Parathyroid adenoma (tissue), 2 donors: Measurements from ENCODE around the gene NLE1.
"Not testable (repeated sequence)": the region's sequence is repeated elsewhere in the genome, so short reads cannot be mapped to it uniquely, and the experiment has no call there.

Source experiments
- H2AFZ ChIP-seq: fragments of 300-600 bp; sonication (generic); one replicate; pipeline ENCODE4 v1.7.0; 2017; ENCODE audit warnings: antibody characterized with exemption, mild to moderate bottlenecking
- H3K27ac ChIP-seq: fragments of 300-600 bp; sonication (generic); one replicate; pipeline ENCODE4 v1.7.0; 2017
- H3K27me3 ChIP-seq: fragments of 300-600 bp; sonication (generic); one replicate; pipeline ENCODE4 v1.7.0; 2017; ENCODE audit warnings: low read length; ENCODE audit not compliant: control insufficient read depth, insufficient read depth
- H3K36me3 ChIP-seq: fragments of 300-600 bp; sonication (generic); one replicate; pipeline ENCODE4 v1.7.0; 2017; ENCODE audit warnings: low read length; ENCODE audit not compliant: control insufficient read depth, insufficient read depth
- H3K4me1 ChIP-seq: fragments of 300-600 bp; sonication (generic); one replicate; pipeline ENCODE4 v1.7.0; 2017; ENCODE audit warnings: control low read depth
- H3K4me2 ChIP-seq: fragments of 300-600 bp; sonication (generic); one replicate; pipeline ENCODE4 v1.7.0; 2017; ENCODE audit warnings: low read length
- H3K4me3 ChIP-seq: fragments of 300-600 bp; sonication (generic); one replicate; pipeline ENCODE4 v1.7.0; 2017; ENCODE audit warnings: low read depth, low read length
- H3K79me2 ChIP-seq: fragments of 300-600 bp; sonication (generic); one replicate; pipeline ENCODE4 v1.7.0; 2017; ENCODE audit warnings: control low read depth
- H3K9ac ChIP-seq: fragments of 300-600 bp; sonication (generic); one replicate; pipeline ENCODE4 v1.7.0; 2017; ENCODE audit warnings: mild to moderate bottlenecking
- H3K9me3 ChIP-seq: fragments of 300-600 bp; sonication (generic); one replicate; pipeline ENCODE4 v1.7.0; 2017; ENCODE audit warnings: low read length; ENCODE audit not compliant: control insufficient read depth
- TF ChIP-seq, protein P1 (sequence below): fragments of 300-600 bp; sonication (generic); IDR thresholded peaks from one replicate; pipeline ENCODE4 v1.7.0; 2017; ENCODE audit warnings: antibody characterized with exemption, mild to moderate bottlenecking
- donor health status: primary hyperparathyroidism.

The NLE1 gene

DNA sequence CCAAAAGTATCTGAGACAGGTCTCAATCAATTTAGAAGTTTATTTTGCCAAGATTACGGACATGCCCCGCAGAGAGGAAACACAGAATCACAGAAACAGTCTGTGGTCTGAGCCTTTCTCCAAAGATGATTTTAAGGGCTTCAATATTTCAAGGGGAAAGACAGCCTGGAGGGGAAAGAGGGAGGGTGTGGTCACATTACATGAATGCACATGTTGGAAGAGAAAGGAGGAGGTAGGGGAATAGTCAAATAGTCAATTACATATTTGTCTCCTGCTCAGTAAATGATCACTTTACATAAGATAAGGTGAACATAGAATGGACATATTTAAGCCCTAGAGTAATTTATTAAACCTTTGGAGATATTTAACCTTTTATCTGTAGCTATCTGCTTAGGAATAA is 17.8 kb upstream of the NLE1 start:
- no peaks in the 10 kb centered on the region for H3K9me3 ChIP-seq
- no peak overlapping the region for H3K9ac ChIP-seq
- H3K4me2 ChIP-seq = no peak overlapping the region
- H3K4me1 ChIP-seq = no peaks in the 10 kb centered on the region
- TF ChIP-seq, protein P1, sequence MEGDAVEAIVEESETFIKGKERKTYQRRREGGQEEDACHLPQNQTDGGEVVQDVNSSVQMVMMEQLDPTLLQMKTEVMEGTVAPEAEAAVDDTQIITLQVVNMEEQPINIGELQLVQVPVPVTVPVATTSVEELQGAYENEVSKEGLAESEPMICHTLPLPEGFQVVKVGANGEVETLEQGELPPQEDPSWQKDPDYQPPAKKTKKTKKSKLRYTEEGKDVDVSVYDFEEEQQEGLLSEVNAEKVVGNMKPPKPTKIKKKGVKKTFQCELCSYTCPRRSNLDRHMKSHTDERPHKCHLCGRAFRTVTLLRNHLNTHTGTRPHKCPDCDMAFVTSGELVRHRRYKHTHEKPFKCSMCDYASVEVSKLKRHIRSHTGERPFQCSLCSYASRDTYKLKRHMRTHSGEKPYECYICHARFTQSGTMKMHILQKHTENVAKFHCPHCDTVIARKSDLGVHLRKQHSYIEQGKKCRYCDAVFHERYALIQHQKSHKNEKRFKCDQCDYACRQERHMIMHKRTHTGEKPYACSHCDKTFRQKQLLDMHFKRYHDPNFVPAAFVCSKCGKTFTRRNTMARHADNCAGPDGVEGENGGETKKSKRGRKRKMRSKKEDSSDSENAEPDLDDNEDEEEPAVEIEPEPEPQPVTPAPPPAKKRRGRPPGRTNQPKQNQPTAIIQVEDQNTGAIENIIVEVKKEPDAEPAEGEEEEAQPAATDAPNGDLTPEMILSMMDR = no peak
- H3K27me3 ChIP-seq = no peaks in the 10 kb centered on the region
- H2AFZ ChIP-seq = no peak overlapping the region
- no peak overlapping the region for H3K4me3 ChIP-seq
- H3K79me2 ChIP-seq = no peaks in the 10 kb centered on the region
- H3K36me3 ChIP-seq = no peaks in the 10 kb centered on the region
- H3K27ac ChIP-seq = no peak overlapping the region

DNA sequence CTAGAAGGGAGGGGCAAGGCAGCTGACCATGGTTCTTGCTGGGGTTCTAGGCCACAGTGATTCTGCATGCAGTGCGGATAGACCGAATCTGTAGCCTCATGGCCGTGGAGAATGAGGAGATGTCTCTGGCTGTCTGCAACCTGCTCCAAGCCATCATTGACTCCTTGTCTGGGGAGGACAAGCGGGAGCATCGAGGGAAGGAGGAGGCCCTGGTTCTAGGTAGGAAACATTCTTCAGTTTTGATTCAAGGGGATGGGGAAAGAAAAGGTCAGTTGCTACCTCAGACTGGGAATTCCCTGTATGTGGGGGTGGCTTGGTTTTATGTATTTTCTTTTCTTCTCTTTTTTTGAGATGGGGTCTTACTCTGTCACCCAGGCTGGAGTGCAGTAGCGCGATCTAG is 13.1 kb upstream of the NLE1 start:
- Histone ChIP-seq H2AFZ (no peak overlapping the region), H3K9me3 (no peaks in the 10 kb centered on the region), H3K27ac (no peak overlapping the region), H3K36me3 (no peaks in the 10 kb centered on the region), H3K9ac (no peak overlapping the region), H3K4me3 (no peak overlapping the region), H3K4me2 (no peak overlapping the region), H3K27me3 (no peaks in the 10 kb centered on the region), H3K4me1 (no peaks in the 10 kb centered on the region), H3K79me2 (no peaks in the 10 kb centered on the region)
- TF ChIP-seq, protein P1 = no peak

DNA sequence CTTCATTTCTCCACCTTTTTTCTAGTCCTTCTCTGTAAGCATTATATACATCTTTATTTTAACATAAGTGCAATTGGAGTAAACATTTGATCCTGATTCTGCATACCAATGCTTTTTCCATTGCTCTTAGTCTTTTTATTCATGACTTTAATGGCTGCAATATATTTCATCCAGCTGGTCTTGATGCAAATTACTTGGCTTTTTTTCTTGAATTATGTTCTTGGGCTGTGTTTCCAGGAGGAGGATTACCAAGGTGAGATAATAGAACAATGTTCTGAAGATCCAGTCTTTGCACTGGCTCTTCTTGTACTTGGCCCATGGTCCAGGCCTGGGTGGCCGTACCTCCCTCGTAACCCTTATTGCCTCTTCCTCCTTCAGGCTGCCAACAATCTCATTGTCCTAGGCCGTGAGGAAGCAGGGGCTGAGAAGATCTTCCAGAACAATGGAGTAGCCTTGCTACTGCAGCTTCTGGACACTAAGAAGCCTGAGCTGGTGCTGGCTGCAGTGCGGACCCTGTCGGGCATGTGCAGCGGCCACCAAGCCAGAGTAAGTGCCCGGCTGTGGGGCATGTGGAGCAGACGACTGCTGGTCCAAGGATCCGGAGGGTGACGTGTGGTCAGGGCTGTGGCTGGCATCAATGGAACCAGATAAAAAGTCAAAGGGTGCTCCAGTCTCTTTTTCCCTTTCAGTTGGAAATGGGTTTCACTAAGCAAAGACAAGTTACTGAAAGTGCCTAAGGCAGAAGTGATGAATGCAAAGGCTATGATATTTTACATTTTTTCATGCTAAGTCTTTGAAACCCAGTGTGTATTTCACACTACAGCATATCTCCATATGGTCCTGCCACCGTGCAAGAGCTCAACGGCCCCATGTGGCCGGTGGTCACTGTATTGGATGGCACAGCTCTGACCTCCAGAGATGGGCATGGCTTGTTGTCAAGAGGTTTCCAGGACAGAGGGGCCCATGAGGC is 12.4 kb upstream of the NLE1 start:
- no peaks in the 10 kb centered on the region for H3K79me2 ChIP-seq
- no peak overlapping the region for H3K27ac ChIP-seq
- TF ChIP-seq, protein P1 = no peak
- H3K9ac ChIP-seq = no peak overlapping the region
- no peak overlapping the region for H2AFZ ChIP-seq
- no peak overlapping the region for H3K4me3 ChIP-seq
- H3K4me2 ChIP-seq = no peak overlapping the region
- no peaks in the 10 kb centered on the region for H3K27me3 ChIP-seq
- H3K4me1 ChIP-seq = no peaks in the 10 kb centered on the region
- no peaks in the 10 kb centered on the region for H3K9me3 ChIP-seq
- H3K36me3 ChIP-seq = no peaks in the 10 kb centered on the region

DNA sequence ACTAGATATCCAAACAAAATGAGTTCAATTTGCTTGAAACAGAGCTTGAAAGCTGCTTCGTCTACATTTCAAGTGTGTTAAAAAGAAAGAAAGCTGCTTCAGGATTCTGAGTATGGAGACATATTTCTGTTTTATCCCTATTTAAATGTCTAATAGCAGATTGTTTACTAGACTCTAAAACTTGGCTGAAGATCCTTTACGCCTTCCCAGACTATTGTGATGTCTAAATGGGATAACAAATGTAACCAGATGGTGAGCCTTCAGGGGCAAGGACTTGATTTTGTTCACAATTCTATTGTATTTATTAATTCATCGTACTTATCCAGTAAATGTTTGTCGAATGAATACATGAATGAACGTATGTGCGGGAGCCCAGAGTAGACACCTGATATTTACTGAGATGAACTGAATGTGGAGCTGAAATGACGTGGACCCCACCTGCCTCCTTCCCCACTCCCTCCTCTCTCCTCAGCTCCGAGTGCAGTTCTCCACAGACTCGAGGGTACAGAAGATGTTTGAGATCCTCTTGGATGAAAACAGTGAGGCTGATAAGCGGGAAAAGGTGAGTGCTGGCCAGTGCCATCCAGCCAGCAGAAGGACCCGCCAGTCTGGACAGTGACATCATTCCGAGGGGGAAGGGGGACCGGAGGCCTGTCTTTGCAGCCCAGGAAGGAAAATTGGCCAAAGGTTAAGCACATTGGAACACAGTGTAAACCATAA is 10.5 kb upstream of the NLE1 start:
- no peak overlapping the region for H3K27ac ChIP-seq
- H3K4me1 ChIP-seq = no peaks in the 10 kb centered on the region
- H3K27me3 ChIP-seq = no peaks in the 10 kb centered on the region
- H2AFZ ChIP-seq = no peak overlapping the region
- no peak overlapping the region for H3K9ac ChIP-seq
- H3K4me2 ChIP-seq = no peak overlapping the region
- no peak overlapping the region for H3K4me3 ChIP-seq
- TF ChIP-seq, protein P1 = no peak
- H3K9me3 ChIP-seq = no peaks in the 10 kb centered on the region
- no peaks in the 10 kb centered on the region for H3K79me2 ChIP-seq
- no peaks in the 10 kb centered on the region for H3K36me3 ChIP-seq

- not testable (repeated sequence) for H3K36me3 ChIP-seq, H3K27me3 ChIP-seq, H3K4me2 ChIP-seq, H3K27ac ChIP-seq, H3K9me3 ChIP-seq, H2AFZ ChIP-seq, H3K4me3 ChIP-seq, H3K4me1 ChIP-seq, H3K9ac ChIP-seq, H3K79me2 ChIP-seq
Observed at GRCh38 chr17:35151080-35151479, 9.0 kb upstream of the NLE1 start.
